SK-N-SH (cell line): ENCODE measurements around the gene CTXND1. TPM values are rescaled to one million over a fixed set of nuclear protein-coding genes. Genes with fewer than 3 reads are reported as not detected.

Source experiments
- CTCF ChIA-PET: fragments of 300-600, 350-600 bp; formaldehyde crosslinking; extraction: SDS; loops from one replicate; lab custom pipeline; 2021; lab: Yijun Ruan, JAX
- POLR2A ChIA-PET: fragments of 350-600 bp; sonication (Branson Sonifier 250); formaldehyde crosslinking; extraction: SDS; loops from one replicate; lab custom pipeline; 2020; ENCODE audit warnings: antibody characterized with exemption, inconsistent platforms; lab: Yijun Ruan, JAX
- DNase-seq: peaks from one replicate; pipeline ENCODE4 v3.0.0; 2012
- H2AFZ ChIP-seq: fragments of 200-600 bp; sonication (generic); 2 replicates; pipeline ENCODE4 v1.8.1; 2016; ENCODE audit warnings: antibody characterized with exemption, mild to moderate bottlenecking, low read depth
- H3F3A ChIP-seq: fragments of 200-600 bp; sonication (generic); replicated peaks from 2 replicates; pipeline ENCODE3; 2016; ENCODE audit warnings: antibody characterized with exemption, mild to moderate bottlenecking; ENCODE audit not compliant: insufficient read depth
- H3K27ac ChIP-seq, 2 experiments: fragments of 200-500 bp in 1 of 2; fragments of 200-600 bp in 1 of 2; sonication (Bioruptor generic) in 1 of 2; sonication (generic), shearing (Covaris generic) in 1 of 2; 2 replicates each; pipeline versions ENCODE4 v1.5.1 to v1.6.1; 2014 to 2016; ENCODE audit warnings: low read depth in 2 of 2, inconsistent platforms in 1 of 2, low read length in 1 of 2, mild to moderate bottlenecking in 1 of 2, mixed read lengths in 1 of 2
- H3K27me3 ChIP-seq: fragments of 200-600 bp; sonication (generic), shearing (Covaris generic); 2 replicates; pipeline ENCODE4 v1.6.1; 2016; ENCODE audit warnings: mixed run types; ENCODE audit not compliant: insufficient read depth
- H3K36me3 ChIP-seq, 2 experiments: fragments of 200-500 bp in 1 of 2; fragments of 200-600 bp in 1 of 2; sonication (Bioruptor generic) in 1 of 2; sonication (generic) in 1 of 2; replicated peaks in 1 of 2; 2 replicates each; pipeline versions ENCODE3 to v1.5.1; 2014 to 2016; ENCODE audit warnings: low read length in 1 of 2, mild to moderate bottlenecking in 1 of 2; ENCODE audit not compliant: insufficient read depth in 2 of 2, control insufficient read depth in 1 of 2
- H3K4me1 ChIP-seq, 2 experiments: fragments of 200-500 bp in 1 of 2; fragments of 200-600 bp in 1 of 2; sonication (Bioruptor generic) in 1 of 2; sonication (generic), shearing (Covaris generic) in 1 of 2; 2 replicates each; pipeline versions ENCODE4 v1.5.1 to v1.6.1; 2014 to 2016; ENCODE audit warnings: low read depth in 1 of 2, low read length in 1 of 2, mixed run types in 1 of 2; ENCODE audit not compliant: insufficient read depth in 2 of 2, control insufficient read depth in 1 of 2
- H3K4me2 ChIP-seq: fragments of 200-600 bp; sonication (generic), shearing (Covaris generic); 2 replicates; pipeline ENCODE4 v1.6.1; 2017; ENCODE audit warnings: mixed run types
- H3K4me3 ChIP-seq, 2 experiments: fragments of 200-500 bp in 1 of 2; fragments of 200-600 bp in 1 of 2; sonication (Bioruptor generic) in 1 of 2; sonication (generic), shearing (Covaris generic) in 1 of 2; 2 replicates each; pipeline versions ENCODE4 v1.5.1 to v1.8.1; 2014 to 2016; ENCODE audit warnings: low read depth in 2 of 2, inconsistent platforms in 1 of 2, low read length in 1 of 2, mild to moderate bottlenecking in 1 of 2, mixed read lengths in 1 of 2, moderate library complexity in 1 of 2
- H3K79me2 ChIP-seq: fragments of 200-600 bp; sonication (generic); 2 replicates; pipeline ENCODE4 v1.8.1; 2017; ENCODE audit warnings: mild to moderate bottlenecking; ENCODE audit not compliant: insufficient read depth
- H3K9ac ChIP-seq: fragments of 200-600 bp; sonication (generic); 2 replicates; pipeline ENCODE4 v1.6.1; 2017; ENCODE audit warnings: mixed run types
- H3K9me2 ChIP-seq: fragments of 200-600 bp; sonication (generic); 2 replicates; pipeline ENCODE4 v1.6.1; 2017; ENCODE audit warnings: mixed run types
- H3K9me3 ChIP-seq: fragments of 200-600 bp; sonication (generic); 2 replicates; pipeline ENCODE4 v1.6.1; 2017; ENCODE audit warnings: mixed run types, mild to moderate bottlenecking, moderate library complexity
- H4K20me1 ChIP-seq: fragments of 200-600 bp; sonication (generic); 2 replicates; pipeline ENCODE4 v1.6.1; 2017; ENCODE audit warnings: mild to moderate bottlenecking, mixed run types; ENCODE audit not compliant: insufficient read depth
- CHD2 ChIP-seq: fragments of 150-350 bp; IDR thresholded peaks from 2 replicates; pipeline ENCODE4 v1.6.1; 2018; ENCODE audit warnings: low read length; ENCODE audit not compliant: partially characterized antibody
- EZH2phosphoT487 ChIP-seq: fragments of 200-600 bp; sonication (generic); IDR thresholded peaks from 2 replicates; pipeline ENCODE4 v1.6.1; 2017; ENCODE audit warnings: low read depth, mixed run types, mild to moderate bottlenecking, antibody characterized with exemption, moderate library complexity, borderline replicate concordance
- FOSL2 ChIP-seq: IDR thresholded peaks from 2 replicates; pipeline ENCODE4 v1.4.0; 2012; ENCODE audit warnings: low read depth, mild to moderate bottlenecking, moderate library complexity, borderline replicate concordance
- JUND ChIP-seq: IDR thresholded peaks from 2 replicates; pipeline ENCODE4 v1.4.0; 2012
- MEF2A ChIP-seq: IDR thresholded peaks from 2 replicates; pipeline ENCODE4 v1.4.0; 2012; ENCODE audit warnings: low read depth, borderline replicate concordance
- MXI1 ChIP-seq: IDR thresholded peaks from 2 replicates; pipeline ENCODE4 v1.6.1; 2012; ENCODE audit warnings: mild to moderate bottlenecking, low read depth, low read length, improper control_type of control experiment
- NFIC ChIP-seq: IDR thresholded peaks from 2 replicates; pipeline ENCODE4 v1.4.0; 2012; ENCODE audit warnings: borderline replicate concordance
- POLR2AphosphoS5 ChIP-seq: IDR thresholded peaks from 2 replicates; pipeline ENCODE4 v1.6.1; 2012; ENCODE audit warnings: low read depth, low read length
- RAD21 ChIP-seq: IDR thresholded peaks from 2 replicates; pipeline ENCODE4 v1.6.1; 2012; ENCODE audit warnings: mild to moderate bottlenecking, low read length
- SMC3 ChIP-seq: IDR thresholded peaks from 2 replicates; pipeline ENCODE4 v1.6.1; 2012; ENCODE audit warnings: low read depth, low read length, improper control_type of control experiment
- YY1 ChIP-seq: IDR thresholded peaks from 2 replicates; pipeline ENCODE4 v1.4.0; 2012; ENCODE audit warnings: low read depth, mild to moderate bottlenecking
- WGBS: methylation state at CpG from one replicate; pipeline ENCODE4 v1.1.6; 2017; ENCODE audit warnings: low lambda C conversion rate; 5-methylcytosine and 5-hydroxymethylcytosine counted together
- polyA plus RNA-seq, 3 experiments: library from polyadenylated mRNA; depleted of rRNA; stranded (reverse); fragments of >200 nt; gene quantifications; 2 replicates each; pipeline ENCODE4 v1.2.3, GENCODE V29; 2012
- TF ChIP-seq, protein P1 (sequence below): fragments of 200-600 bp; sonication (generic); IDR thresholded peaks from 2 replicates; pipeline ENCODE4 v1.6.1; 2017; ENCODE audit warnings: antibody characterized with exemption, mild to moderate bottlenecking, moderate library complexity
- TF ChIP-seq, protein P2 (sequence below): IDR thresholded peaks from 2 replicates; pipeline ENCODE4 v1.4.0; 2012; ENCODE audit warnings: low read depth, borderline replicate concordance
- TF ChIP-seq, protein P3 (sequence below): fragments of 150-350 bp; IDR thresholded peaks from 2 replicates; pipeline ENCODE4 v1.6.1; 2016; ENCODE audit warnings: mild to moderate bottlenecking, low read depth, low read length
- TF ChIP-seq, protein P4 (sequence below): IDR thresholded peaks from 2 replicates; pipeline ENCODE4; 2012

The CTXND1 gene
- polyA plus RNA-seq, 1 of the 3 experiments (the other 2 are of a cell fraction): not detected

DNA sequence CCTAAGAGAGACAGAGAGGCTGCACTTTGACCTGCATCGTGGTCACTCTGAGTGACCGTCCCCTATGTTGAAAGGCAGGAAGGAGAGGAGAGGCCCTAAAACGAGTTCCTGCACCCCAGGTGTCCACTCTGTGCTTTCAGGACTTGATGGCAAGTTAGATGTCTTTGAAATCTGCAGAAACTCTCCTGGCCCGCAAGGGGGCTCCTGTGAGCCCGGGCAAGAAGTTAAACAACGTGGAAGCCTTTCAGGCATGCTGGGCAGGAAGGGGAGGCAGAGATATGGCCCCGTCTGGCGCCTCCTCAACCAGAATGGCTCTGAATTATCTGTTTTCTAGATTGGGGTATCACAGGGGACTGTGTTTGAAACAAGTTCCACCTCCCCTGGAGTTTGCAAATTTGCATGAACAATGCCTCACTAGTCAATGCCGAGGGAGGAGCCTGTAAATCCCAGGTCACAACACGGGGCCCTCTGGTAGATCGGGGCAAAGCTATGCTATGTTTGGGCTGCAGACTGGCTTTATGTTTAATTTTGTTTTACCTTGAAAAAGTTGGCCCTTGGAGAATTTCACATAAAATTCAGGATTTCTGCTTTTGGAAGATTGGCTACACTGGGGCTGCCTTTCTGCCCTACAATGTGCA, 9.8 kb downstream of the CTXND1 start:
- no peaks in the 10 kb centered on the region; the same call in 1 of the 2 replicates for H3K27me3 ChIP-seq
- H2AFZ ChIP-seq: no peak overlapping the region
- POLR2A ChIA-PET: no interaction called here
- H3K9me2 ChIP-seq: no peaks in the 10 kb centered on the region
- no peak overlapping the region for H3K9ac ChIP-seq
- no peak overlapping the region for H3K27ac ChIP-seq
- H4K20me1 ChIP-seq: no peaks in the 10 kb centered on the region
- no peak overlapping the region; a peak in 1 of 4 replicates for H3K4me3 ChIP-seq
- H3K9me3 ChIP-seq: no peaks in the 10 kb centered on the region
- no peaks in the 10 kb centered on the region for H3F3A ChIP-seq
- no peaks in the 10 kb centered on the region for H3K79me2 ChIP-seq
- TF ChIP-seq NFIC (no peak), POLR2AphosphoS5 (no peak), SMC3 (peak; percentile 39), MXI1 (no peak), YY1 (no peak), EZH2phosphoT487 (no peak), FOSL2 (no peak), MEF2A (no peak), JUND (no peak), RAD21 (0 out of 2 replicates have a peak, but pooled peaks have one; percentile 19), CHD2 (no peak)
- TF ChIP-seq, protein P1, sequence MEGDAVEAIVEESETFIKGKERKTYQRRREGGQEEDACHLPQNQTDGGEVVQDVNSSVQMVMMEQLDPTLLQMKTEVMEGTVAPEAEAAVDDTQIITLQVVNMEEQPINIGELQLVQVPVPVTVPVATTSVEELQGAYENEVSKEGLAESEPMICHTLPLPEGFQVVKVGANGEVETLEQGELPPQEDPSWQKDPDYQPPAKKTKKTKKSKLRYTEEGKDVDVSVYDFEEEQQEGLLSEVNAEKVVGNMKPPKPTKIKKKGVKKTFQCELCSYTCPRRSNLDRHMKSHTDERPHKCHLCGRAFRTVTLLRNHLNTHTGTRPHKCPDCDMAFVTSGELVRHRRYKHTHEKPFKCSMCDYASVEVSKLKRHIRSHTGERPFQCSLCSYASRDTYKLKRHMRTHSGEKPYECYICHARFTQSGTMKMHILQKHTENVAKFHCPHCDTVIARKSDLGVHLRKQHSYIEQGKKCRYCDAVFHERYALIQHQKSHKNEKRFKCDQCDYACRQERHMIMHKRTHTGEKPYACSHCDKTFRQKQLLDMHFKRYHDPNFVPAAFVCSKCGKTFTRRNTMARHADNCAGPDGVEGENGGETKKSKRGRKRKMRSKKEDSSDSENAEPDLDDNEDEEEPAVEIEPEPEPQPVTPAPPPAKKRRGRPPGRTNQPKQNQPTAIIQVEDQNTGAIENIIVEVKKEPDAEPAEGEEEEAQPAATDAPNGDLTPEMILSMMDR: peak; percentile 57
- TF ChIP-seq, protein P2, sequence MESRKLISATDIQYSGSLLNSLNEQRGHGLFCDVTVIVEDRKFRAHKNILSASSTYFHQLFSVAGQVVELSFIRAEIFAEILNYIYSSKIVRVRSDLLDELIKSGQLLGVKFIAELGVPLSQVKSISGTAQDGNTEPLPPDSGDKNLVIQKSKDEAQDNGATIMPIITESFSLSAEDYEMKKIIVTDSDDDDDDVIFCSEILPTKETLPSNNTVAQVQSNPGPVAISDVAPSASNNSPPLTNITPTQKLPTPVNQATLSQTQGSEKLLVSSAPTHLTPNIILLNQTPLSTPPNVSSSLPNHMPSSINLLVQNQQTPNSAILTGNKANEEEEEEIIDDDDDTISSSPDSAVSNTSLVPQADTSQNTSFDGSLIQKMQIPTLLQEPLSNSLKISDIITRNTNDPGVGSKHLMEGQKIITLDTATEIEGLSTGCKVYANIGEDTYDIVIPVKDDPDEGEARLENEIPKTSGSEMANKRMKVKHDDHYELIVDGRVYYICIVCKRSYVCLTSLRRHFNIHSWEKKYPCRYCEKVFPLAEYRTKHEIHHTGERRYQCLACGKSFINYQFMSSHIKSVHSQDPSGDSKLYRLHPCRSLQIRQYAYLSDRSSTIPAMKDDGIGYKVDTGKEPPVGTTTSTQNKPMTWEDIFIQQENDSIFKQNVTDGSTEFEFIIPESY: no peak
- TF ChIP-seq, protein P3, sequence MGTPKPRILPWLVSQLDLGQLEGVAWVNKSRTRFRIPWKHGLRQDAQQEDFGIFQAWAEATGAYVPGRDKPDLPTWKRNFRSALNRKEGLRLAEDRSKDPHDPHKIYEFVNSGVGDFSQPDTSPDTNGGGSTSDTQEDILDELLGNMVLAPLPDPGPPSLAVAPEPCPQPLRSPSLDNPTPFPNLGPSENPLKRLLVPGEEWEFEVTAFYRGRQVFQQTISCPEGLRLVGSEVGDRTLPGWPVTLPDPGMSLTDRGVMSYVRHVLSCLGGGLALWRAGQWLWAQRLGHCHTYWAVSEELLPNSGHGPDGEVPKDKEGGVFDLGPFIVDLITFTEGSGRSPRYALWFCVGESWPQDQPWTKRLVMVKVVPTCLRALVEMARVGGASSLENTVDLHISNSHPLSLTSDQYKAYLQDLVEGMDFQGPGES: no peak
- TF ChIP-seq, protein P4, sequence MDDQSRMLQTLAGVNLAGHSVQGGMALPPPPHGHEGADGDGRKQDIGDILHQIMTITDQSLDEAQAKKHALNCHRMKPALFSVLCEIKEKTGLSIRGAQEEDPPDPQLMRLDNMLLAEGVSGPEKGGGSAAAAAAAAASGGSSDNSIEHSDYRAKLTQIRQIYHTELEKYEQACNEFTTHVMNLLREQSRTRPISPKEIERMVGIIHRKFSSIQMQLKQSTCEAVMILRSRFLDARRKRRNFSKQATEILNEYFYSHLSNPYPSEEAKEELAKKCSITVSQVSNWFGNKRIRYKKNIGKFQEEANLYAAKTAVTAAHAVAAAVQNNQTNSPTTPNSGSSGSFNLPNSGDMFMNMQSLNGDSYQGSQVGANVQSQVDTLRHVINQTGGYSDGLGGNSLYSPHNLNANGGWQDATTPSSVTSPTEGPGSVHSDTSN: no peak
- CTCF ChIA-PET: no interaction called here
- no peaks in the 10 kb centered on the region for H3K36me3 ChIP-seq
- WGBS: 28% methylated on average over 10 of the region's 11 CpGs
- H3K4me1 ChIP-seq: no peaks in the 10 kb centered on the region; a peak in 1 of 4 replicates
- H3K4me2 ChIP-seq: no peak overlapping the region
- peak; percentile 16 for DNase-seq
